HG03135 (cell line): ENCODE results near the gene ACVR1.
"Not testable (repeated sequence)": the region's sequence is repeated elsewhere in the genome, so short reads cannot be mapped to it uniquely, and the experiment has no call there.

ENCODE experiments used
- ATAC-seq: cut with Tn5 transposase; IDR thresholded peaks from one replicate; pipeline ENCODE4 v1.9.1; 2021; ENCODE audit warnings: mild to moderate bottlenecking, moderate library complexity; ENCODE audit not compliant: unreplicated experiment

ACVR1 gene

GRCh38 chr2:157830696-157831570 is 45.2 kb downstream of the ACVR1 start:
- ATAC-seq, result no peak

- no peak for ATAC-seq
These were observed 45.9 kb downstream of the ACVR1 start for GRCh38 chr2:157830266-157830665.

GRCh38 chr2:157827377-157827776 is 48.8 kb downstream of the ACVR1 start:
- ATAC-seq, result no peak

DNA sequence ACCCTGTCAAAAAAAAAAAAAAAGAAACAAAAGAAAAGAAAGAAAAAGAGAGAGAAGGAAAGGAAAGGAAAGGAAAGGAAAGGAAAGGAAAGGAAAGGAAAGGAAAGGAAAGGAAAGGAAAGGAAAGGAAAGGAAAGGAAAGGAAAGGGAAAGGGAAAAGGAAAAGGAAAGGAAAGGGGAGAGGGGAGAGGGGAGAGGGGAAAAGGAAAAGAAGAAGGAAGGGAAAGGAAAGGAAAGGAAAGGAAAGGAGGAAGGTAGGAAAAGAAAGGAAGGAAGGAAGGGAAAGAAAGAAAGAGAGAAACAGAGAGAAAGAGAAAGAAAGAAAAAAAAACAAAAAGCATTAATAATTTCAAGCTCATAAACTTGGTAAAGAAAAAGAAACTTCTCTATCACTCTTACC is 49.5 kb downstream of the ACVR1 start:
- not testable (repeated sequence) for ATAC-seq

GRCh38 chr2:157825885-157826284 is 50.2 kb downstream of the ACVR1 start:
- no peak for ATAC-seq

DNA sequence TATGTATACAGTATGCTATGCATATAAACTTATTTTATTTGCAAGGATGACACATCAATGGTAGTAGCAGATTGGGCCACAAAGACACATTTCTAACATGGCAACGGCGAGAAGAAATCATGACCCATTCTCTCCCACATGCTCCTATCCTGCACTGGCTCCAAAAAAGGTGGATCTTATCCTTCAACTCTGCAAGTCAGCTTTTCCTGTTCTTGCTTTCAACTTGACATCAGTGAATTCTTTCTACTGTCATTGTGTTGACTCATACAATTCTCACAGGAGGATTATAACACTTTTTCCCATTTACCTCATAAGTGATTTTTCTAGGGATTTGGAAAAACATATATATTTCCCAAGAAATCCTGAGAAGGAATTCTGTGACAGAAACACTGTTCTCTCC is 53.1 kb downstream of the ACVR1 start:
- no peak for ATAC-seq

DNA sequence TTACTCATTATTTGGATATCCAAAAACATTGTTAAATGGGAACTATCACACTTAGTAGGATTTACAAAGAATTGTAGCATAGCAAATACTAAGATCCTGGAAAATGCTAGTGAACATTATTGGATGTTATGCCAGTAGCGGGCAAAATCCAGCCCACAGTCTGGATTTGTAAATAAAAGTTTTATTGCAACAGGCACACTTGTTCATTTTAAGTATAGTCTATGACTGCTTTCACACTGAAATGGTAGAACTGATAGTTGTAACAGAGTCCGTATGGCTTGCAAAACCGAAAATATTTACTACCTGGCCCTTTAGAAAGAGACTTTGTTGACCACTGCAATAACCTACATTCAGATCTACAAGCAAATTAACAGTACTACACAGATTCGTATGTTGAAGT is 53.6 kb downstream of the ACVR1 start:
- no peak for ATAC-seq

- no peak for ATAC-seq
These were observed 54.5 kb downstream of the ACVR1 start for GRCh38 chr2:157821519-157822131.

- ATAC-seq, result no peak
These were observed 55.9 kb downstream of the ACVR1 start for GRCh38 chr2:157820193-157820592.

- no peak for ATAC-seq
These were observed 56.4 kb downstream of the ACVR1 start for GRCh38 chr2:157819761-157820160.

DNA sequence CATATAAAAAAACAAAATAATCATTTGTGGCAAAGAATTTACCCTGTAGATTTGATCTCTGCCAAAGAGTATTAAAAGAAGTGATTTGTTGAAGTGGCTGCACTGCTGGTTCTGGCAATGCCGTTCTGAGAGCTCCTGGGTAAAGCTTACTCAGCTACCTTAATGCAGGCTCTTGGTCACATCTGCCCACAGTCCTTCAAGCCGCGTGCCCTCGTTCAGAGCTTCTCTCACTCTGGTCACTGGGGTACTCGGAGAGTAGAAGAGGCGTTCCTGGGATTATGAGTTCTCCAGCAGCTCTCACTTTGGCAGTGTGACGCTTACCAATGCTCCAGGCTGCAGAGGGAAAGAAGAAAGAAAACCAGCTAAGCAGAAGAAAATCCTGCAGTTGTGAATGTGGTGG is 57.9 kb downstream of the ACVR1 start:
- ATAC-seq, result no peak

GRCh38 chr2:157815421-157815820 is 60.7 kb downstream of the ACVR1 start:
- ATAC-seq, result no peak

DNA sequence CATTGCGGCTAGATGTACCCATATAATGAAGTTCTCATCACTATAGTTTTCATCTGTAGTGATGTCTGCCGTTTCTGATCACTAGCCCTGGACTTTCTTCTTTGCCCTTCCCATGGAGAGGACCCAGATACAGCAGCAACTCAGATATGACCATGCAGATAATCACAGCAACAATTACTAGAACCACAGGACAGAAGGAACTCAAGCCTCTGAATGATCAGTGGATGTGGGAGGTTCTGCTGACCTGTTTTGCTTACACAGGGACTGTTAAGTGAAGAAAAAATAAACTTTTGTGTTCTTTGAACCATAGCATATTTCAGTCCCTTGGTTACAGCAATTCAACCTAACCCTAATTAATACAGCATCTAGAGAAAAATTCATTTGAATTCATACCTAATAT is 62.7 kb downstream of the ACVR1 start:
- ATAC-seq, result no peak

DNA sequence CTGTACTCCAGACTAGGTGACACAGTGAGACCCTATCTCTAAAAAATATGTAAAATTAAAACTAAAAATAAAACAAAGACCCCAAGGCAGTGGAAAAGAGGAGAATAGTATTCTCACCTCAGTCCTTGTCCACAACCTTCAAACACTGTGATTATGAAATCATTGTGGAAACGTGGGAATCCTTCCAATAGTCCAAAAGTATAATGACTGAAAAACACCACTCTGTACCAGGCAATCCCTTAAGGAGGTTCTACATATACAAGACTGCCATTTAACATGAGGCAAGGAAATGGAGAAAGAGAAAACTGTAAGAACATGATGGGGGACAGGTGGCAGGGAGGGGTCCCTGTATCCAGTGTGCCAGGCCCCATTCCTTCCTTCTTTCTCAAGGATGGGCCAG is 66.1 kb downstream of the ACVR1 start:
- ATAC-seq, result no peak

DNA sequence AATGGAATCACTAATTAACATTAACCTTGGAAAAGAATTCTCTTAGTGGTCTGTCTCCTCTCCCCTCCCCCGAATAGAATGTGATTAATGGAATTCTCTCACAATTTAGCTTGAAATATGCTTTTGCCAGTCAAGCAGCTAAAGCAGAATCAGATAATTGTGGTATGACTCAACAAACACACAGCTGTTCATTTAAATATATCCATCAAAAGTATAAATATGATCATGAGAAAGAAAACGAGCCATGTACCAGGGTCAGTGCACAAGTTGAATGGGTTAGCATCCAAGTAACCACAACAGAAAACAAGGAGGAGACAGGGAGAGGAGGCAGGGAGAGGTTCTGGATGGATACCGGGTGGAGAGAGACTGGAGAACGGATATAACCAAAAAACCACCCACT is 66.9 kb downstream of the ACVR1 start:
- no peak for ATAC-seq

DNA sequence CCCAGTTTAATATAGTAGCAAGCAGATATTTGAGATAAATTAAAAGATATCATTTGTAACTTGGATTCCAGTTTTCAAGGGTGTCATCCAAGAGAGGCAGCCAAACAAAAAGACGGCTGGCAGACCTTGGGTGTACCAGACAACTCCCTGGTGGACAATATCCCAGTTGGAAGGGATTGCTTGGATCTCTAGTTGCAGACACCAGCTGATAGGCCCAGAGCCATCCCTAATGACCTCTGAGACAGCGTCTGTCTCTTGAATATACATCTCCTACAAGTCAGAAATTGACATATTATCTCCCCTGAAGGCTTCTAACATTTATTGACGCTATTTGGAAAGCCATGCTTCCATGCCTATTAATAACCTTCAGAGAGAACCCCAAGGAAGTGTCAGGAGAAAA is 67.7 kb downstream of the ACVR1 start:
- no peak for ATAC-seq

DNA sequence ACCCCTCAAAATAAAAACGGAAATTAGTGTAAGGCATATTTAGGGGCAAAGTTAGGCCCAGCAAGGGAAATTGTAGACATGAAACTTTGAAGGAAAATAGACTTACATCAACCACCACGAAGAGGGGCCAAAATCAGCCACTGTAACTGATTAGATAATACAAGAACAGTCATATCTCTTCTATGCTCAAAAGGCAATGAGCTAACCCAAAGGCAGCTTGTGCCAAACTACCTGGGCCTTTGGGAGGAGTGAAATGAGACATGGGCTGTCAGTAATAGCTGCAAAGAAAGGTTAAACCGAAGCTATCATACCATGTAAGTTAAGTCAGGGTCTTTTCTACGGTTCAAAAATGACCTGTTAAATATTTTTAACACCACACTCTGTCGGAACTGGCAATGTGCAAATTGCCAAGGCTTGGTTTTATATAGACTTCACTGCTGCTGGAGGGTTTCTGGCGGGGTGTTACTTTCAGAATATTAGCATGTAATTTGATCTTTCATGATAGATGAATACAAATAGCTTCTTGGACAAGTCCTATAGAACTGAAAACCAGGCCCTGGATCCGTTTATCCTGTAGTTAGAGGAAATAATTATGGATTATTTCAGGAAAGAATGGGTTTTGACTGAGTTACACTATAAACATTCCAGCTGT is 69.6 kb downstream of the ACVR1 start:
- ATAC-seq, result no peak

- no peak for ATAC-seq
These were observed 70.6 kb downstream of the ACVR1 start for GRCh38 chr2:157805519-157805918.

DNA sequence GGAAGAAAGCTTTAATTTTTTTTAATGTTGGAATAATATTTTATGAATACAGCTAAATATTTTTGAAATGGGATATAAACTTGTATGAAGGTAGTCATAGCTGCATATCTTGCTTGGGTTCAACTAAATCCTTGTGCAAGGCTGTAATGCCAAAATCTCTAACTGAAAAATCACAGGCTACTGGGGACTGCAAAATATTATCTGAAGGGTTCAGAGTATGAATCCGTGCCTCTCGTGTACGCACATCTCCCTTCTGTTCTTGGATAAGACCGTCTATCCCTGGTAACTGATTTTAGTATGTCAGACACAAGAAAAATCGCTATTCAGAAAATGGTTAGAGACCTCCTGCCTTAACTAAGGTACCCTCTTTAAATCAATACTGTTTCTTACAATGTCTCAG is 71.8 kb downstream of the ACVR1 start:
- no peak for ATAC-seq

- ATAC-seq, result no peak
These were observed 72.2 kb downstream of the ACVR1 start for GRCh38 chr2:157803952-157804351.

DNA sequence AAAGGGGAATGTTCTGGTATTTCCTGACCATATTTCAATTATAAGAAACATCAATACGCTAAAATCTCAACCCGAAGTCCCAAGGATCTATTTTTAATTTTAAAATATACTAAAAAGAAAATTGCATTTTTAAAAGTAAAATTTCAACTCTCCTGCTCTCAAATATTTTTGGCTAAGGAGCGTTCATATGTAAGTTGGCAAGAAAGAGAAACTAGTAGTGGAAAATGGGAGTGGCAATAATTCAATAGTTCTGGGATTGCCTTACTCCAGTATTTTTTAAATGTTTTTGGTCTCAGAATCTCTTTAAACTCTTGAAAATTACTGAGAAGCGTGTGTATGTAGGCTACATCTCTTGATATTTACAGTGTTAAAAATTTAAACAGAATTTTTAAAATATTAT is 72.7 kb downstream of the ACVR1 start:
- ATAC-seq, result no peak
